Memory B cell (primary cell): ENCODE results near the gene TMEM163.
"Not testable (repeated sequence)": the region's sequence is repeated elsewhere in the genome, so short reads cannot be mapped to it uniquely, and the experiment has no call there.

Experiments used
- ATAC-seq: fragments of 150-1000 bp; cut with Tn5 transposase; 2 replicates; pipeline ENCODE4 v1.10.0; 2021; ENCODE audit warnings: low read depth, mild to moderate bottlenecking, moderate library complexity
- DNase-seq, 2 donors: peaks; one replicate each; pipeline ENCODE4 v3.0.0; 2022; ENCODE audit warnings: low spot score in 2 of 2
- H3K27ac Mint-ChIP-seq: one replicate; pipeline ENCODE4 v1.8.0; 2022; ENCODE audit warnings: mild to moderate bottlenecking, moderate library complexity, mixed read lengths
- H3K27me3 Mint-ChIP-seq: one replicate; pipeline ENCODE4 v1.8.0; 2022; ENCODE audit warnings: mixed read lengths
- H3K36me3 Mint-ChIP-seq: one replicate; pipeline ENCODE4 v1.8.0; 2022; ENCODE audit warnings: mild to moderate bottlenecking, mixed read lengths
- H3K4me1 Mint-ChIP-seq: one replicate; pipeline ENCODE4 v1.8.0; 2022; ENCODE audit warnings: mixed read lengths
- H3K4me3 Mint-ChIP-seq: one replicate; pipeline ENCODE4 v1.8.0; 2022; ENCODE audit warnings: mild to moderate bottlenecking, moderate library complexity, mixed read lengths
- H3K9me3 Mint-ChIP-seq: one replicate; pipeline ENCODE4 v1.8.0; 2022; ENCODE audit warnings: mixed read lengths

TMEM163 gene

GRCh38 chr2:134657650-134658250 is 61.0 kb downstream of the TMEM163 start:
- H3K4me3 Mint-ChIP-seq = no peak overlapping the region
- DNase-seq = peak in 1 of 2 donors; percentile 25
- no peak overlapping the region for H3K27ac Mint-ChIP-seq
- ATAC-seq = no peak
- H3K36me3 Mint-ChIP-seq = peaks cover 2% of the 10 kb centered on the region
- no peaks in the 10 kb centered on the region for H3K9me3 Mint-ChIP-seq
- no peaks in the 10 kb centered on the region for H3K27me3 Mint-ChIP-seq
- peaks cover 13% of the 10 kb centered on the region for H3K4me1 Mint-ChIP-seq

DNA sequence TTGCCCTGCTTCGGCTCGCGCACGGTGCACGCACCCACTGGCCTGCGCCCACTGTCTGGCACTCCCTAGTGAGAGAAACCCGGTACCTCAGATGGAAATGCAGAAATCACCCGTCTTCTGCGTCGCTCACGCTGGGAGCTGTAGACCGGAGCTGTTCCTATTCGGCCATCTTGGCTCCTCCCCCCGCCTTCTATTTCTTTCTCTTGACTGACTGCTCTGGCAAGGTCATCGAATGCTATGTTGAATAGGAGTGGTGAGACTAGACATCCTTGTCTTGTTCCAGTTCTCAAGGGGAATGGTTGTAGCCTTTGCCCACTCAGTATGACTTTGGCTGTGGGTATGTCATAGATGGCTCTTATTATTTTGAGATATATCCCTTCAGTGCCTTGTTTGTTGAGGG is 62.4 kb downstream of the TMEM163 start:
- not testable (repeated sequence) for DNase-seq, H3K27me3 Mint-ChIP-seq, H3K27ac Mint-ChIP-seq, H3K9me3 Mint-ChIP-seq, H3K4me3 Mint-ChIP-seq, ATAC-seq, H3K36me3 Mint-ChIP-seq
- peaks cover 13% of the 10 kb centered on the region for H3K4me1 Mint-ChIP-seq

GRCh38 chr2:134648586-134648985 is 70.2 kb downstream of the TMEM163 start:
- Mint-ChIP-seq H3K4me1 (peaks cover 2% of the 10 kb centered on the region), H3K27me3 (no peaks in the 10 kb centered on the region), H3K4me3 (no peak overlapping the region), H3K36me3 (peaks cover 2% of the 10 kb centered on the region), H3K27ac (no peak overlapping the region), H3K9me3 (no peaks in the 10 kb centered on the region)
- ATAC-seq (no peak), DNase-seq (no peak)

DNA sequence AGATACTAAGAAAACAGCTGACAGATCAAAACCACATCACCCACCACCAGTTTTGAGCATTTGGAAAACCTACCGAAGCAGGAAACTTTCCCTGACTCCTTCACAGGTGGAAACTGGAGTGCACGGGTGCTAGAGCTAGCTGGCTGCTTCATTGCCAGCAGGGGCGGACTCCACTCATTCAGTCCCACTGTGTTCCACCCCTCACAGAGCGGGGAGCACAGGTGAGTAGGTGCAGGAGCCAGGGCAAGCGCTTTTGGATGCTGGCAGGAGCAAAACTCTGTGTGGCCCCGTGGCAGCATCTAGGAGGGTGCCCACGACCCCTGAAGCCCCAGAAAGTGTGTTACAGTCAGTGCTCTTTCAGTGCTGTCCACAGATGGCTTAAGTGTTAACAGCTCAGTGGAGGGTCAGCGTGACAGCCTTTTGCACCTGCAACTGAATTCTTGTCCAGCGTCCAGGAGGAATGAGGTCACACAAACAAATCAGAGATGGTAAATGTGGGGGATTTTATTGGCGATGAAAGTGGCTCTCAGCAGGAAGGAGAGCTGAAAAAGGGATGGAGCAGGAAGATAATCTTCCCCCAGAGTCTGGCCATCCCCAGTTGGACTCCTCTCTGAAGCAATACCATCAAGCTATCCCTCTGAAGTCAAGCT is 71.1 kb downstream of the TMEM163 start:
- H3K27me3 Mint-ChIP-seq = no peaks in the 10 kb centered on the region

GRCh38 chr2:134642938-134643337 is 75.9 kb downstream of the TMEM163 start:
- H3K27me3 Mint-ChIP-seq = no peaks in the 10 kb centered on the region
- H3K27ac Mint-ChIP-seq = no peak overlapping the region
- DNase-seq = no peak
- peaks cover 4% of the 10 kb centered on the region for H3K36me3 Mint-ChIP-seq
- no peaks in the 10 kb centered on the region for H3K9me3 Mint-ChIP-seq
- no peak overlapping the region for H3K4me3 Mint-ChIP-seq
- H3K4me1 Mint-ChIP-seq = peaks cover 18% of the 10 kb centered on the region
- ATAC-seq = no peak

More for the DNA sequence above, 71.1 kb downstream of the TMEM163 start:
- DNase-seq (no peak), ATAC-seq (no peak)
- Mint-ChIP-seq H3K4me1 (peaks cover 4% of the 10 kb centered on the region), H3K9me3 (no peaks in the 10 kb centered on the region), H3K36me3 (peaks cover 2% of the 10 kb centered on the region), H3K4me3 (no peak overlapping the region), H3K27ac (no peak overlapping the region)

- H3K4me3 Mint-ChIP-seq = no peak overlapping the region
- ATAC-seq (peak; percentile 19), DNase-seq (no peak)
- peaks cover 18% of the 10 kb centered on the region for H3K4me1 Mint-ChIP-seq
- H3K9me3 Mint-ChIP-seq = no peaks in the 10 kb centered on the region
- H3K36me3 Mint-ChIP-seq = peaks cover 4% of the 10 kb centered on the region
- peak overlapping the region; percentile 9 for H3K27ac Mint-ChIP-seq
- H3K27me3 Mint-ChIP-seq = no peaks in the 10 kb centered on the region
Measured at GRCh38 chr2:134640494-134640893, 78.3 kb downstream of the TMEM163 start.

- H3K27ac Mint-ChIP-seq = no peak overlapping the region
- DNase-seq = no peak
- no peaks in the 10 kb centered on the region for H3K9me3 Mint-ChIP-seq
- no peaks in the 10 kb centered on the region for H3K27me3 Mint-ChIP-seq
- peaks cover 22% of the 10 kb centered on the region for H3K4me1 Mint-ChIP-seq
- no peak overlapping the region for H3K4me3 Mint-ChIP-seq
- H3K36me3 Mint-ChIP-seq = peaks cover 4% of the 10 kb centered on the region
- ATAC-seq = peak; percentile 71
Measured at GRCh38 chr2:134639265-134639664, 79.5 kb downstream of the TMEM163 start.

GRCh38 chr2:134636714-134637113 is 82.1 kb downstream of the TMEM163 start:
- no peaks in the 10 kb centered on the region for H3K9me3 Mint-ChIP-seq
- no peak for DNase-seq
- peaks cover 4% of the 10 kb centered on the region for H3K36me3 Mint-ChIP-seq
- no peak overlapping the region for H3K4me3 Mint-ChIP-seq
- H3K4me1 Mint-ChIP-seq = peaks cover 20% of the 10 kb centered on the region
- ATAC-seq = no peak
- H3K27me3 Mint-ChIP-seq = no peaks in the 10 kb centered on the region
- H3K27ac Mint-ChIP-seq = no peak overlapping the region

DNA sequence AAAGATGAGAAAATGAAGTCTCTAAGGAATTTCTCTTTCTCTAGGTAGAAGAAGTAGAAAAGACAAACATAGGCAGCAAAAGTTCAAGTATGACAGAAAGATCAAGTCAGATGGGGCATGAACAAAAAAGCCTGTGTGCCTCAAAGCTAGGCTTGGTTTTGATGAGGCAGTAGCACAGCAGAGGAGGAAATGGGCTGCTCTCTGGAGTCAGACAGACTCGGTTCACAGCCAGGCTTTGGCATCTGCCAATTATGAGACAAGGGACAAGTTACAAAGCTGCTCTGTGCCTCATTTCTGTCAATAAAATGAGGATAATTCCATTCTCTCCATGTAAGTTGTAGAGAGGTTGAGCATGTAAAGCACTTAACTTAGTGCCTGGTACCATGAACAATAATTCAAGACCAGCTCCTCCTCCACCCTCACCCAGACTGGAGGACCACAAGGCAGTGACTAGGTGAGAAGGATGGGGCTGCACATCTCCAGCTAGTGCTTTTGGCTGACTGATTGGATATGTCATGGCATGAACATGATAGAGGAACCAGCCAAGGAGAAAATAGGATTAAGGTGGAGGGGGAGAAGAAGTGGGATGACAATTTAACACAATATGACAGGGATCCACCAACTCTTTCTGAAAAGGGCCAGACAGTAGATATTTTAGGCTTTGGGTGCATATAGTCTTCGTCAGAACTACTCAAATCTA is 84.6 kb downstream of the TMEM163 start:
- ATAC-seq = no peak
- H3K9me3 Mint-ChIP-seq = no peaks in the 10 kb centered on the region
- H3K27ac Mint-ChIP-seq = no peak overlapping the region

DNA sequence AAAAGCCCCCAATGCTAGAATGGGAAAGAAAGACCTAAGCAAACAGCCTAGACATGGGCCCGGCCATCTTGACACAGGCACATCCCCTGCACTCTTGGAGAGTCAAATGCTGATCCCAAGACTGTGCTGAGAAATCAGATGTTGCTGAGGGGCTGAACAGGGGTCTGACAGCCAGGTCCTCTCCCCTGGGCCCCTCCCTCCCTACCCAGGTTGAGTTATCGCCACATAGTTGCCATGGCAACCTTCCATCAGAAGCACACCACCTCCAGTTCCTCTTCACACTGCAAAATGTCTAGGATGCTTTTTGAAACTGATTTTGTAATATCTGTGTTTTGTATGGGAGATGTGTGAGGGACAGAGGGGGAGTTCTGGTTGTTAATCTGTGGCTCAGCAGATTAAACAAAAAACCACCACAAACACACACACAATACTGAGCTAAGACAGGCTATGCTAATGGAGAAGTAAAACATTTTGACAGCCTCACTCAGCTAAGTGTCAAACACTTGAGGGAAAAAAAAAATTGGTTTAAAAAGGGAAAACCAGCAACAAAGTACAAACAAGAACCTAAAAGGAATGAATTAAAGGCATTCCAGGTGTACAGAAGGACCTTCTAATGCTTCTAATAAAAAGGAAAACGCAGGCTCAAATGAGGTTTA is 88.2 kb downstream of the TMEM163 start:
- H3K4me1 Mint-ChIP-seq = peaks cover 4% of the 10 kb centered on the region
- no peak overlapping the region for H3K4me3 Mint-ChIP-seq
- no peak for DNase-seq
- peaks cover 2% of the 10 kb centered on the region for H3K36me3 Mint-ChIP-seq
- no peak overlapping the region for H3K27ac Mint-ChIP-seq
- H3K9me3 Mint-ChIP-seq = no peaks in the 10 kb centered on the region
- H3K27me3 Mint-ChIP-seq = no peaks in the 10 kb centered on the region
- ATAC-seq = no peak

More for the DNA sequence above, 84.6 kb downstream of the TMEM163 start:
- Mint-ChIP-seq H3K4me1 (peaks cover 12% of the 10 kb centered on the region), H3K4me3 (no peak overlapping the region), H3K27me3 (no peaks in the 10 kb centered on the region), H3K36me3 (peaks cover 4% of the 10 kb centered on the region)
- no peak for DNase-seq

- no peak for DNase-seq
- Mint-ChIP-seq H3K36me3 (peaks cover 2% of the 10 kb centered on the region), H3K4me1 (peaks cover 8% of the 10 kb centered on the region), H3K27ac (no peak overlapping the region), H3K4me3 (no peak overlapping the region), H3K27me3 (no peaks in the 10 kb centered on the region), H3K9me3 (no peaks in the 10 kb centered on the region)
- ATAC-seq = no peak
Measured at GRCh38 chr2:134628453-134628852, 90.3 kb downstream of the TMEM163 start.

- ATAC-seq = no peak
- peaks cover 14% of the 10 kb centered on the region for H3K4me1 Mint-ChIP-seq
- no peak overlapping the region for H3K4me3 Mint-ChIP-seq
- peaks cover 2% of the 10 kb centered on the region for H3K36me3 Mint-ChIP-seq
- DNase-seq = no peak
- H3K27ac Mint-ChIP-seq = no peak overlapping the region
- no peaks in the 10 kb centered on the region for H3K9me3 Mint-ChIP-seq
- H3K27me3 Mint-ChIP-seq = no peaks in the 10 kb centered on the region
Measured at GRCh38 chr2:134626781-134627180, 92.0 kb downstream of the TMEM163 start.

DNA sequence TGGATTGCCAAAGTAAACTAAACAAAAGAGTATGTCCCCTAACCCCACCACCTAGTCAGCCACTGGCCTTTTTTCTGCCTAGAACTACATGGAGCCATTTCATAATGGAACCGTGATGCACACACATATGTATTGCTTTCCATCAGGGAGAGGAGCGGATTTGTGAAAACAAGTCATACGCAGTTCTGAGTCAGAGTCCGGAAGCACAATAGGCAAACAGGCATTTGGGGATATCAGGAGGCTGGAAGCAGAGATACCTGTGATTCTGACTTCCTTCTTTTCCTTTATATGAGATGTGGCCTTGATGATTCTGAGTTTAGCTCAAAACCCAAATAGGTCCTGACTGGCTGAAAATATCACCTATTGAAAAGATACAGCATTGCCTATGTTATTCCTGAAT is 93.5 kb downstream of the TMEM163 start:
- Mint-ChIP-seq H3K27me3 (no peaks in the 10 kb centered on the region), H3K4me1 (peaks cover 14% of the 10 kb centered on the region), H3K27ac (no peak overlapping the region), H3K4me3 (no peak overlapping the region), H3K9me3 (peaks cover 1% of the 10 kb centered on the region), H3K36me3 (peaks cover 2% of the 10 kb centered on the region)
- no peak for ATAC-seq
- DNase-seq = no peak

DNA sequence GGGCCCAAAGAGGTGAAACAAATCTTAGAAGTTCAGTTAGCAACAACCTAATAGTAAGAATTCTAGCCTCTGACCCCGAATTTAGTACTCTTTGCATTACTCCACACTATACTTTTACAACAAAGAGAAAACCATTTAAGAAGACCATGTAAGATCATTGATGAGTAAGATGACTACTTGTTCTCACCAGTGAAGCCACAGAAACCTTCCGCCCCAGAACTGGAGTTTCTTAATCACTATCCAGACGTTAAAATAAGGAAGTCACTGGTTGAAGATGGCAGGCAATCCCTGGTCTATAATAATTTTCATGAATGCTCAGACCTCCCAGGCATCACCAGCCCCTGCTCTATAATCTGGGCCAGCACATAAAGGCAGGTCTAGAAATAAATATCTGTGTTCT is 95.0 kb downstream of the TMEM163 start:
- Mint-ChIP-seq H3K4me1 (peaks cover 14% of the 10 kb centered on the region), H3K9me3 (peaks cover 6% of the 10 kb centered on the region), H3K27me3 (no peaks in the 10 kb centered on the region), H3K27ac (peak overlapping the region; percentile 69), H3K36me3 (peaks cover 5% of the 10 kb centered on the region), H3K4me3 (peak overlapping the region; percentile 61)
- DNase-seq (peak in 1 of 2 donors; percentile 21), ATAC-seq (peak; percentile 60)
